Prostate gland (tissue), 2 donors: ENCODE data around the gene ALDH16A1. TPM values are rescaled to one million over a fixed set of nuclear protein-coding genes. Genes with fewer than 3 reads are reported as not detected.

Experiments used
- DNase-seq: peaks from one replicate; pipeline ENCODE4 v3.0.0-alpha.2; 2019; ENCODE audit warnings: low spot score
- H3K27ac ChIP-seq, 2 donors: fragments of 200-600 bp; sonication (generic); 2 replicates each; pipeline ENCODE4 v1.5.1; 2017 to 2019
- H3K27me3 ChIP-seq: fragments of 200-600 bp; sonication (generic); replicated peaks from 2 replicates; pipeline ENCODE4 v1.5.1; 2019; ENCODE audit not compliant: insufficient read depth
- H3K36me3 ChIP-seq, 2 donors: fragments of 200-600 bp; sonication (generic); 1 replicate in 1 of 2; 2 replicates in 1 of 2; pipeline versions ENCODE4 v1.5.1 to v1.8.1; 2017 to 2019
- H3K4me1 ChIP-seq: fragments of 200-600 bp; sonication (generic); replicated peaks from 2 replicates; pipeline ENCODE4 v1.5.1; 2019
- H3K4me3 ChIP-seq, 2 donors: fragments of 200-600 bp; sonication (generic); 2 replicates each; pipeline ENCODE4 v1.5.1; 2017 to 2019
- H3K9me3 ChIP-seq: fragments of 200-600 bp; sonication (generic); 2 replicates; pipeline ENCODE4 v1.5.1; 2017
- POLR2A ChIP-seq: fragments of 450-650 bp; IDR thresholded peaks from one replicate; pipeline ENCODE4 v1.6.1; 2016; ENCODE audit warnings: antibody characterized with exemption, mild to moderate bottlenecking
- POLR2AphosphoS5 ChIP-seq: sonication (generic); formaldehyde crosslinking; IDR thresholded peaks from one replicate; pipeline ENCODE4 v1.6.1; 2017; ENCODE audit warnings: antibody characterized with exemption
- WGBS: methylation state at CpG from one replicate; pipeline ENCODE4 v1.1.5; 2018; 5-methylcytosine and 5-hydroxymethylcytosine counted together
- intact Hi-C: fragments of 100-400 bp; cut with DNase I; formaldehyde crosslinking; loops from one replicate; pipeline ENCODE4 v1.14.2; 2022
- total RNA-seq, 2 donors: library from RNA; depleted of rRNA; stranded (reverse); fragments of >200 nt; gene quantifications; one replicate each; pipeline ENCODE4 v1.1.0, GENCODE V29; 2016
- TF ChIP-seq, protein P1 (sequence below), 4 experiments: fragments of 200-600 bp in 2 of 4; fragments of 450-650 bp in 2 of 4; sonication (generic) in 2 of 4; IDR thresholded peaks; 1 replicate in 3 of 4; 2 replicates in 1 of 4; pipeline ENCODE4 v1.5.1; 2016 to 2019; ENCODE audit warnings: antibody characterized with exemption in 4 of 4, mild to moderate bottlenecking in 2 of 4, moderate library complexity in 2 of 4

ALDH16A1 gene
- total RNA-seq, 2 donors from 2014 or later: 24.3 to 42.0 TPM

DNA sequence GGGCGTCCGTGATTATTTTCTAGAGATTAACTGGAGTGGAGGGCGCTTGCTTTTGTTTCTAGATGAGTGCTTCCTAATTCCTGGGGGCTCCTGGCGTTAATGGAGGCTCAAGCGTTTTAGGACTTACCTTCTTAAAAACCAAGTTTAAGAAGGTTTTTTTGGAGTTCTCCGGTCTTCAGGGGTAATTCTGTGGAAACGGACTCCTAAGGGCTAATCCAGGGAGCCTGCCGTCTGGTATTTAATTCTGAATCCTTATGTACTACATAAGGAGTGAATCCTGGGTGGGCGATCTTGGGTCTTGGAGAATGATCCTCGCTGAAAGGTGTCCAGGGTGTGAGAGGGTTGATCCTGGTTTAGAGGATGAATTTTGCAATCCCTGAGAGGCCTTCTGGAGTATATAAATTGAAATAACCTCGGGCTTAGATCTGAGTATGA is 43.6 kb downstream of the ALDH16A1 start:
- Histone ChIP-seq H3K27ac (peak overlapping the region; percentile 91 to 93), H3K9me3 (no peaks in the 10 kb centered on the region), H3K4me3 (peak overlapping the region; percentile 64 to 89), H3K36me3 (peaks cover 16 to 21% of the 10 kb centered on the region in 2 donors), H3K27me3 (no peaks in the 10 kb centered on the region), H3K4me1 (no peaks in the 10 kb centered on the region)
- intact Hi-C loops: loop anchor here (1.0 kb wide), 1 partner anchor 9 kb away; the partner anchor contains the start of gene RPL13A
- WGBS: 0% methylated on average over 11 of the region's 11 CpGs
- TF ChIP-seq, protein P1, sequence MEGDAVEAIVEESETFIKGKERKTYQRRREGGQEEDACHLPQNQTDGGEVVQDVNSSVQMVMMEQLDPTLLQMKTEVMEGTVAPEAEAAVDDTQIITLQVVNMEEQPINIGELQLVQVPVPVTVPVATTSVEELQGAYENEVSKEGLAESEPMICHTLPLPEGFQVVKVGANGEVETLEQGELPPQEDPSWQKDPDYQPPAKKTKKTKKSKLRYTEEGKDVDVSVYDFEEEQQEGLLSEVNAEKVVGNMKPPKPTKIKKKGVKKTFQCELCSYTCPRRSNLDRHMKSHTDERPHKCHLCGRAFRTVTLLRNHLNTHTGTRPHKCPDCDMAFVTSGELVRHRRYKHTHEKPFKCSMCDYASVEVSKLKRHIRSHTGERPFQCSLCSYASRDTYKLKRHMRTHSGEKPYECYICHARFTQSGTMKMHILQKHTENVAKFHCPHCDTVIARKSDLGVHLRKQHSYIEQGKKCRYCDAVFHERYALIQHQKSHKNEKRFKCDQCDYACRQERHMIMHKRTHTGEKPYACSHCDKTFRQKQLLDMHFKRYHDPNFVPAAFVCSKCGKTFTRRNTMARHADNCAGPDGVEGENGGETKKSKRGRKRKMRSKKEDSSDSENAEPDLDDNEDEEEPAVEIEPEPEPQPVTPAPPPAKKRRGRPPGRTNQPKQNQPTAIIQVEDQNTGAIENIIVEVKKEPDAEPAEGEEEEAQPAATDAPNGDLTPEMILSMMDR (IDR thresholded peaks at IDR 0.05): peak in 1 of 4 experiments; percentile 1
- TF ChIP-seq POLR2AphosphoS5: no peak
- no peak for DNase-seq

DNA sequence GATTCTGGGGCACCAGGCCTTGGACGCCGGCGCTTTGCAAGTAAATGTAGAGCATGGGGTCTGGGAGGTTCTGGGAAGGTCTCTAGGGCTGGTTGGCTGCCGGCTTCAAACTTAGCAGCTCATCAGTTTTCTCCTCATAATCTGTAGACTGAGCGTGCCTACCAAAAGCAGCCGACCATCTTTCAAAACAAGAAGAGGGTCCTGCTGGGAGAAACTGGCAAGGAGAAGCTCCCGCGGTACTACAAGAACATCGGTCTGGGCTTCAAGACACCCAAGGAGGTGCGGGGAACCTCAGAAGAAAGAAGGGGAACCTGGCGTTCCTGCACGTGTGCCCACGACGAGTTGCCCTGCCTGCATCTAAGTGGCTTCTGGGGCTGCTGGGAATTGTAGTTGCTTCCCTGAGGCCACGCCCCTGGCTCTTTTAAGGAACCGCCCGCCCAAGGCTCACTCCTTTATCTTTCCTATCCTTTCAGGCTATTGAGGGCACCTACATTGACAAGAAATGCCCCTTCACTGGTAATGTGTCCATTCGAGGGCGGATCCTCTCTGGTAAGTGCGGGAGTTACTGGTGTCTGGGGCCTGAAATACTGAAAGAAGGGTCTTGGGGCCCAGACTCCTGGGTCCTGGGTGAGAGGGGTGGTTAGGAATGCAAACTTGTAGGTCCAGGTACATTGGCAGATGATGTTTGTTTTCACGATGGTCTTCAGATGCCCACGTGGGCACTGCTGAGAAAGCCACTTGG is 44.2 kb downstream of the ALDH16A1 start:
- H3K4me1 ChIP-seq: no peaks in the 10 kb centered on the region
- DNase-seq: no peak
- H3K9me3 ChIP-seq: no peaks in the 10 kb centered on the region
- H3K27ac ChIP-seq: peak overlapping the region; percentile 91 to 93
- peak overlapping the region; percentile 64 to 89 for H3K4me3 ChIP-seq
- 17% methylated on average over 22 of the region's 22 CpGs for WGBS
- peak; percentile 37 for TF ChIP-seq POLR2A
- peak; percentile 63 for TF ChIP-seq POLR2AphosphoS5
- TF ChIP-seq, protein P1 (IDR thresholded peaks at IDR 0.05): no peak
- peaks cover 10 to 14% of the 10 kb centered on the region in 2 donors for H3K36me3 ChIP-seq
- no peaks in the 10 kb centered on the region for H3K27me3 ChIP-seq
- intact Hi-C loops: no loop called here

DNA sequence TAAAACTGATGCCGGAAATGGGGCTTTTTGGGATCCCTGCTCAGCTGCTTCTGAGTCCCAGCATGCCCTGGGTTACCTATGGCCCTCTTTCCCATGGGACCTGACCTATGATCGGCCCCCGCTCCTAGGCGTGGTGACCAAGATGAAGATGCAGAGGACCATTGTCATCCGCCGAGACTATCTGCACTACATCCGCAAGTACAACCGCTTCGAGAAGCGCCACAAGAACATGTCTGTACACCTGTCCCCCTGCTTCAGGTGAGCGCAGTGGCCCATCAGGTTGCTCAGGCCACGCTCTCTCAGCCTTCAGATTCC is 44.7 kb downstream of the ALDH16A1 start:
- WGBS: 88% methylated on average over 12 of the region's 12 CpGs
- intact Hi-C loops: no loop called here
- no peak for TF ChIP-seq POLR2AphosphoS5
- no peak for TF ChIP-seq POLR2A
- TF ChIP-seq, protein P1 (IDR thresholded peaks at IDR 0.05): no peak
- H3K4me1 ChIP-seq: no peaks in the 10 kb centered on the region
- no peaks in the 10 kb centered on the region for H3K9me3 ChIP-seq
- H3K36me3 ChIP-seq: peaks cover 10 to 13% of the 10 kb centered on the region in 2 donors
- H3K27ac ChIP-seq: no peak overlapping the region
- peak overlapping the region in 1 of 2 donors; percentile 64 for H3K4me3 ChIP-seq
- no peak for DNase-seq
- H3K27me3 ChIP-seq: no peaks in the 10 kb centered on the region

DNA sequence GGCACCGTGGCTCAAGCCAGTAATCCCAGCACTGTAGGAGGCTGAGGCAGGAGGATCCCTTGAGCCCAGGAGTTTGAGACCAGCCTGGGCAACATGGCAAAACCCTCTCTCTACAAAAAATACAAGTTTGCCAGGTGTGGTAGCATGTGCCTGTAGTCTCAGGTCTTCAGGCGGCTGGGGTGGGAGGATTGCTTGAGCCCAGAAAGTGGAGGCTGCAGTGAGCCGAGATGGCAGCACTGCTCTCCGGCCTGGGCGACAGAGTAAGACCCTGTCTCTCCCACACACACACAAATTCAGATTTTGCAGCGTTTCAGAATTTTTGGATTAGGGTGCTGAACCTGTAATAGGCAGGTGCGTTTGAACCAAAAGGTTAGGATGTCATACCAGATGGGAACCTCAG is 45.5 kb downstream of the ALDH16A1 start:
- Histone ChIP-seq H3K9me3 (no peaks in the 10 kb centered on the region), H3K27me3 (no peaks in the 10 kb centered on the region), H3K27ac (no peak overlapping the region), H3K36me3 (peaks cover 10 to 13% of the 10 kb centered on the region in 2 donors), H3K4me1 (no peaks in the 10 kb centered on the region), H3K4me3 (no peak overlapping the region)
- intact Hi-C loops: no loop called here
- 79% methylated on average over 7 of the region's 7 CpGs for WGBS
- no peak for DNase-seq
- TF ChIP-seq POLR2A: no peak
- TF ChIP-seq, protein P1 (IDR thresholded peaks at IDR 0.05): no peak

DNA sequence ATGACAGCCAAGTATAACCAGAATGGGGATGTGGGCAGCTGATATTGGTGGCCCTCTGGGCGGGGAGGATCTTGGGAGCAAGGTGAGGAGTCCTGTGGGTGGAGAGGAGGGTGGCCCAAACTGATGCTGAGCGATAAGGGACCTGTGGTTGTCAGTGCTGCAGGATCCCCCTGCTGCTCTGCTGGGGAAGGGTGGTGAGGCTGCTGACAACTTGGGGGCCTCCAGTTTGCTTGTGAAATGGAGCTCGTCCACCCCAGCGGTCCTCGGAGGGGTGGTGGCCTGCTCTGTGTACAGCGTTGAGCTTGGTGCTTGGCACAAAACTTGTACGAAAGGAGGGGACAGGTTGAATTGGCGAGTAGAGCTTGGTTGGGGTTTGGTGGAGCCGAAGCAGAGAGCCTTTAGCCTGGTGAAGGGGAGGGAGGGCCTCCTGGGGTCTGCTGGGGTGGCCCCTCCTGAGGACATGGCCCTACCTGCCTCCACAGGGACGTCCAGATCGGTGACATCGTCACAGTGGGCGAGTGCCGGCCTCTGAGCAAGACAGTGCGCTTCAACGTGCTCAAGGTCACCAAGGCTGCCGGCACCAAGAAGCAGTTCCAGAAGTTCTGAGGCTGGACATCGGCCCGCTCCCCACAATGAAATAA is 46.1 kb downstream of the ALDH16A1 start:
- TF ChIP-seq, protein P1 (IDR thresholded peaks at IDR 0.05): no peak
- no peak for TF ChIP-seq POLR2A
- TF ChIP-seq POLR2AphosphoS5: no peak
- Histone ChIP-seq H3K9me3 (no peaks in the 10 kb centered on the region), H3K27me3 (no peaks in the 10 kb centered on the region), H3K4me1 (no peaks in the 10 kb centered on the region), H3K36me3 (peaks cover 10 to 13% of the 10 kb centered on the region in 2 donors), H3K4me3 (no peak overlapping the region), H3K27ac (peak overlapping the region in 1 of 2 donors; percentile 10)
- WGBS: 70% methylated on average over 19 of the region's 19 CpGs
- DNase-seq: no peak
- intact Hi-C loops: no loop called here
